CD4-positive, alpha-beta T cell treated with Interleukin-15 for 4 hours (primary cell): ENCODE data around the gene ADSS2.

Experiments used
- DNase-seq: peaks from one replicate; pipeline ENCODE4 v3.0.0-alpha.2; 2020; ENCODE audit warnings: low spot score

The ADSS2 gene

GRCh38 chr1:244445320-244446181 lies 6.2 kb downstream of the ADSS2 start:
- no peak for DNase-seq

- DNase-seq = no peak
Observed at GRCh38 chr1:244444854-244445253, 6.9 kb downstream of the ADSS2 start.

GRCh38 chr1:244442850-244443249 lies 8.9 kb downstream of the ADSS2 start:
- DNase-seq = no peak

GRCh38 chr1:244439391-244440032 lies 12.2 kb downstream of the ADSS2 start:
- no peak for DNase-seq

GRCh38 chr1:244437086-244437468 lies 14.6 kb downstream of the ADSS2 start:
- no peak for DNase-seq

GRCh38 chr1:244436336-244437085 lies 15.2 kb downstream of the ADSS2 start:
- DNase-seq = no peak

GRCh38 chr1:244435562-244436205 lies 16.0 kb downstream of the ADSS2 start:
- no peak for DNase-seq

- DNase-seq = no peak
Observed at GRCh38 chr1:244431166-244431565, 20.5 kb downstream of the ADSS2 start.

GRCh38 chr1:244429818-244430217 lies 21.9 kb downstream of the ADSS2 start:
- DNase-seq = no peak

GRCh38 chr1:244427647-244428046 lies 24.1 kb downstream of the ADSS2 start:
- DNase-seq = no peak

- DNase-seq = no peak
Observed at GRCh38 chr1:244424649-244425334, 26.9 kb downstream of the ADSS2 start.

- DNase-seq = no peak
Observed at GRCh38 chr1:244422174-244422573, 29.5 kb downstream of the ADSS2 start.

GRCh38 chr1:244419024-244419423 lies 32.7 kb downstream of the ADSS2 start:
- DNase-seq = no peak

GRCh38 chr1:244414543-244414942 lies 37.2 kb downstream of the ADSS2 start:
- DNase-seq = no peak

GRCh38 chr1:244413736-244414135 lies 38.0 kb downstream of the ADSS2 start:
- no peak for DNase-seq

GRCh38 chr1:244412176-244412575 lies 39.5 kb downstream of the ADSS2 start:
- no peak for DNase-seq

GRCh38 chr1:244409701-244410100 lies 42.0 kb downstream of the ADSS2 start:
- no peak for DNase-seq

GRCh38 chr1:244406337-244406736 lies 45.4 kb downstream of the ADSS2 start:
- DNase-seq = no peak

- DNase-seq = no peak
Observed at GRCh38 chr1:244405856-244406255, 45.9 kb downstream of the ADSS2 start.

- DNase-seq = no peak
Observed at GRCh38 chr1:244403431-244403830, 48.3 kb downstream of the ADSS2 start.

GRCh38 chr1:244400974-244401373 lies 50.7 kb downstream of the ADSS2 start:
- no peak for DNase-seq

- no peak for DNase-seq
Observed at GRCh38 chr1:244397131-244397530, 54.6 kb downstream of the ADSS2 start.
